Trophoblast cell (in vitro differentiated cells and primary cell): ENCODE results near the gene PEAK3.

Experiments
- DNase-seq, 2 donors: peaks; one replicate each; pipeline ENCODE4 v3.0.0-alpha.2; 2016
- H2AFZ ChIP-seq: 2 replicates; pipeline ENCODE4 v1.6.1; 2013; ENCODE audit warnings: low read length, moderate library complexity, mild to moderate bottlenecking; ENCODE audit not compliant: insufficient read depth, poor library complexity
- H2AK5ac ChIP-seq: 2 replicates; pipeline ENCODE4 v1.6.1; 2013; ENCODE audit warnings: mild to moderate bottlenecking, low read length
- H2BK120ac ChIP-seq: 2 replicates; pipeline ENCODE4 v1.6.1; 2013; ENCODE audit warnings: low read length, mild to moderate bottlenecking, moderate library complexity; ENCODE audit not compliant: insufficient read depth, poor library complexity
- H2BK12ac ChIP-seq: 2 replicates; pipeline ENCODE4 v1.6.1; 2013; ENCODE audit warnings: mild to moderate bottlenecking, low read length, moderate library complexity
- H2BK5ac ChIP-seq: 2 replicates; pipeline ENCODE4 v1.6.1; 2013; ENCODE audit warnings: low read length, low read depth, moderate library complexity, mild to moderate bottlenecking; ENCODE audit not compliant: poor library complexity
- H3K14ac ChIP-seq: 2 replicates; pipeline ENCODE4 v1.6.1; 2013; ENCODE audit warnings: mild to moderate bottlenecking, low read length
- H3K18ac ChIP-seq: 2 replicates; pipeline ENCODE4 v1.6.1; 2013; ENCODE audit warnings: mild to moderate bottlenecking, low read length
- H3K23ac ChIP-seq: 2 replicates; pipeline ENCODE4 v1.6.1; 2013; ENCODE audit warnings: low read length
- H3K27ac ChIP-seq: 2 replicates; pipeline ENCODE4 v1.5.1; 2013; ENCODE audit warnings: low read depth, mild to moderate bottlenecking, inconsistent platforms, low read length, moderate library complexity
- H3K27me3 ChIP-seq: 2 replicates; pipeline ENCODE4 v1.6.1; 2013; ENCODE audit warnings: inconsistent platforms, mild to moderate bottlenecking, low read length, moderate library complexity; ENCODE audit not compliant: insufficient read depth
- H3K36me3 ChIP-seq, 2 experiments: 1 replicate in 1 of 2; 2 replicates in 1 of 2; pipeline ENCODE4 v1.6.1; 2013; ENCODE audit warnings: low read length in 2 of 2, mild to moderate bottlenecking in 2 of 2, moderate library complexity in 1 of 2; ENCODE audit not compliant: insufficient read depth in 2 of 2, control insufficient read depth in 1 of 2
- H3K4ac ChIP-seq: 2 replicates; pipeline ENCODE4 v1.6.1; 2013; ENCODE audit warnings: low read depth, mild to moderate bottlenecking, low read length, moderate library complexity
- H3K4me1 ChIP-seq, 2 experiments: 1 replicate in 1 of 2; 2 replicates in 1 of 2; pipeline ENCODE4 v1.6.1; 2013; ENCODE audit warnings: low read length in 2 of 2, mild to moderate bottlenecking in 2 of 2, moderate library complexity in 1 of 2; ENCODE audit not compliant: insufficient read depth in 2 of 2, control insufficient read depth in 1 of 2
- H3K4me2 ChIP-seq: 2 replicates; pipeline ENCODE4 v1.6.1; 2013; ENCODE audit warnings: inconsistent platforms, mild to moderate bottlenecking, low read length, moderate library complexity
- H3K4me3 ChIP-seq: 2 replicates; pipeline ENCODE4 v1.5.1; 2013; ENCODE audit warnings: mild to moderate bottlenecking, low read depth, low read length, inconsistent platforms
- H3K79me1 ChIP-seq: one replicate; pipeline ENCODE4 v1.6.1; 2013; ENCODE audit warnings: low read length
- H3K79me2 ChIP-seq: 2 replicates; pipeline ENCODE4 v1.6.1; 2013; ENCODE audit warnings: low read length, mild to moderate bottlenecking; ENCODE audit not compliant: control insufficient read depth, insufficient read depth, poor library complexity
- H3K9ac ChIP-seq: 2 replicates; pipeline ENCODE4 v1.6.1; 2013; ENCODE audit warnings: mild to moderate bottlenecking, low read length
- H3K9me3 ChIP-seq: 2 replicates; pipeline ENCODE4 v1.6.1; 2013; ENCODE audit warnings: low read depth, mild to moderate bottlenecking, control low read depth, inconsistent platforms, low read length; ENCODE audit not compliant: insufficient read depth
- H4K12ac ChIP-seq: 2 replicates; pipeline ENCODE4 v1.6.1; 2013; ENCODE audit warnings: low read depth, mild to moderate bottlenecking, low read length, moderate library complexity
- H4K8ac ChIP-seq: 2 replicates; pipeline ENCODE4 v1.6.1; 2013; ENCODE audit warnings: low read depth, mild to moderate bottlenecking, low read length, moderate library complexity
- H4K91ac ChIP-seq: one replicate; pipeline ENCODE4 v1.6.1; 2013; ENCODE audit warnings: low read depth, mild to moderate bottlenecking, low read length, moderate library complexity
- WGBS: extraction: QIAGEN DNeasy Blood & Tissue Kit; methylation state at CpG from one replicate; pipeline ENCODE4 v1.1.7; 2013; ENCODE audit warnings: missing lambda C conversion rate; ENCODE audit not compliant: insufficient read length, insufficient coverage; ENCODE audit errors: extremely low coverage; 5-methylcytosine and 5-hydroxymethylcytosine counted together

The PEAK3 gene

DNA sequence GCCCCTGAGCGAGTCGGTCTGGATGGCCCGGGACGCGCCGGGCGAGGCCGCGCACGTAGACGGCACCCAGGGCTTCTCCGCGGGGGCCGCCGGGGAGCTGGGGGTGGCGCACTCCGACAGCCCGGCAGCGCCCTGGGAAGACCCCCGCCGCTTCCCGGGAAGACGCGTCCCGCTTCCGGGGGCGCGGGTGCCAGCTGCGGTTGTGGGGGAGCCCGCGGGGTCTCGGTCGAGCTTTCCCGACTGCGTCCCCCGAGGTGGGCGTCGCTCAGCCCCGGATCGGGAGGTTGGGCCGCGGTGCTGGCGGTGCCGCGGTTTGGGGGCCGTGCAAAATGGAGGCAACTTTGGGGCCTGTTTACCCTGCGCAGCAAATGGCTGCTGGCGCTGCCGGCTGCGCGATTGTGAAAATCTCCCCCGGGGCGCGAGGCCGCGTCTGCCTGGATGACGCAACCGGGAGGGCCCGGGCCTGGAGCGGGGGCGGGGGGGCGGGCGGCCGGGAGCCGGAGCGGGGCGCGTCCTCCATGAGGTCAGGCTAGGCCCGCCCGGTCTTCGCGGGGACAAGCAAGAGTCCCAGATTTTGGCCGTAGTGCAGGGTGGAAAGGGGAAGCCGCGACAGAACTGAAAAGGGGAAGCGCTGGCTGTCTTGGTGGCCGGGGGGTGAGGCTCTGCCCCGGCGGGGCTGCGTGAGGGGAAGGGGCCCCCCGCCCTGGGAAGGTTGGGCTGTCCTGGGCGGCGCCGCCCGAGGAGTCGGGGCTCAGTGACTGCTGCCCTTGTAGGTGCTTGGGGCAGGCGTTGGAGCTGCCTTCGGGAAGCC, 11.3 kb downstream of the PEAK3 start:
- Histone ChIP-seq H3K4me3 (peak overlapping the region; percentile 99), H3K27me3 (no peaks in the 10 kb centered on the region), H4K8ac (peak overlapping the region; percentile 45), H3K79me1 (peaks cover 20% of the 10 kb centered on the region), H3K18ac (peak overlapping the region; percentile 82), H3K9ac (peak overlapping the region; percentile 88), H4K91ac (peak overlapping the region; percentile 88), H3K36me3 (peaks cover 28 to 32% of the 10 kb centered on the region in 2 experiments), H2AFZ (peak overlapping the region; percentile 40), H3K4me2 (peak overlapping the region; percentile 73), H2AK5ac (peak overlapping the region; percentile 97), H4K12ac (peak overlapping the region; percentile 51), H3K27ac (peak overlapping the region; percentile 91), H2BK5ac (peak overlapping the region; percentile 87), H3K79me2 (peaks cover 27% of the 10 kb centered on the region), H2BK12ac (no peak overlapping the region), H3K4me1 (peaks cover 12 to 14% of the 10 kb centered on the region in 2 experiments), H3K9me3 (no peaks in the 10 kb centered on the region), H3K14ac (peak overlapping the region; percentile 97), H3K4ac (peak overlapping the region; percentile 100), H2BK120ac (peak overlapping the region; percentile 87), H3K23ac (no peak overlapping the region)
- WGBS: no CpG with 5 or more reads among the region's 88 CpGs
- peak; percentile 77 to 88 for DNase-seq

DNA sequence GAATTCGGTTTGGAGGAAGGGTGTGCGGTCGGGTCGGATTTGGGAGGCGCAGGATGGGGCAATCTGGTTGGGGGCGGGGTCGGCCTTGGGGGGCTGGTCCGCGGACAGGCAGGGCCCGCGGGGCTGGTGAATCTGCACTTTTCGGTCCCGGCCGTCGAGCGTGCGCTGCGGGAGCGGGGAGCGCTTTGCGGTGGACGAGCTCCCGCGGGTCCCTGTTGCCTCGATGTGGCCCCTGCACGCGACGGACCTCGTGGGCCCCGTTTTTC, 11.9 kb downstream of the PEAK3 start:
- peak overlapping the region; percentile 99 for H3K4me3 ChIP-seq
- peak overlapping the region; percentile 85 for H3K9ac ChIP-seq
- peaks cover 24 to 27% of the 10 kb centered on the region in 2 experiments for H3K36me3 ChIP-seq
- H2BK12ac ChIP-seq: no peak overlapping the region
- peak overlapping the region; percentile 91 for H3K27ac ChIP-seq
- WGBS: no CpG with 5 or more reads among the region's 30 CpGs
- H3K4me1 ChIP-seq: peaks cover 12 to 14% of the 10 kb centered on the region in 2 experiments
- no peaks in the 10 kb centered on the region for H3K9me3 ChIP-seq
- peak overlapping the region; percentile 45 for H4K8ac ChIP-seq
- H3K4ac ChIP-seq: peak overlapping the region; percentile 100
- H3K27me3 ChIP-seq: no peaks in the 10 kb centered on the region
- DNase-seq: peak in 1 of 2 donors; percentile 29
- H3K23ac ChIP-seq: no peak overlapping the region
- H2BK120ac ChIP-seq: peak overlapping the region; percentile 87
- peak overlapping the region; percentile 87 for H2BK5ac ChIP-seq
- H4K12ac ChIP-seq: peak overlapping the region; percentile 51
- peaks cover 27% of the 10 kb centered on the region for H3K79me2 ChIP-seq
- H2AK5ac ChIP-seq: peak overlapping the region; percentile 97
- peak overlapping the region; percentile 82 for H3K18ac ChIP-seq
- H3K4me2 ChIP-seq: peak overlapping the region; percentile 68
- peak overlapping the region; percentile 97 for H3K14ac ChIP-seq
- peak overlapping the region; percentile 40 for H2AFZ ChIP-seq
- peaks cover 20% of the 10 kb centered on the region for H3K79me1 ChIP-seq
- peak overlapping the region; percentile 88 for H4K91ac ChIP-seq

DNA sequence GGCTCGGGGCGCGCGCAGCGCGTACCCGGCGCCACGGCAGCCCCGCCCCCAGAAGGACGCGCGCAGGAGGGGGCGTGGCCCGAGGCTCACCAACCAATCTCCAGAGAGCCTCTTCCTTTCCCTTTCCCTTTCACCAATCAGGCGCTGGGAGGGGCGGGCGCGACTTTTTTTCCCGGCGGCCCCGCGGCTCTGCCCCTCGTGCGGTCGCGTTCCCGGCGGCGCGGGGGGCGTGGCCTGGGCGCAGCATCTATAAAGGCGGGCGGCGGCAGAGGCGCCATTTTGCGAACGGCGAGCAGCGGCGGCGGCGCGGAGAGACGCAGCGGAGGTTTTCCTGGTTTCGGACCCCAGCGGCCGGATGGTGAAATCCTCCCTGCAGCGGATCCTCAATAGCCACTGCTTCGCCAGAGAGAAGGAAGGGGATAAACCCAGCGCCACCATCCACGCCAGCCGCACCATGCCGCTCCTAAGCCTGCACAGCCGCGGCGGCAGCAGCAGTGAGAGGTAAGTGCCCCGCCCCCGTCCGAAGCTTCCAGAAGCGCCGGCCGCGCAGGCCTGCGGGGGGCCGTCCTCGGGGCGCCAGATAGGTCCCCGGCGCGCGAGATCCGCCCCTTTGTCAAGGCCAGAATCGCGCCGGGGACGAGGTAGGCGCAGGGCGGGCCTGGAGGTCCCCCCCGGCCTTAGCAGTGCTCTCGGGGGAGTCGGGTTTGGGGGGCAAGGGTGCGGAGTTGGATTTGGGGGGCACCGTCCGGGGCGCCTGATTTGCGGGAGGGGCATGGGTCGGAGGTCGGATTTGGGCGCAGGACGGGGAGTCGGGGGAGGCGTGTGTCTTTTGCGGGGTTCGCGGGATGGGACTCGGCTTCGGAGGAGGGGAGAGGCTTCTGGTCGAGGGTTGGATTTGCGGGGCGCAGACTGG, 12.5 kb downstream of the PEAK3 start:
- peaks cover 20% of the 10 kb centered on the region for H3K79me1 ChIP-seq
- peak overlapping the region; percentile 87 for H2BK120ac ChIP-seq
- H2BK12ac ChIP-seq: no peak overlapping the region
- H3K14ac ChIP-seq: peak overlapping the region; percentile 97
- DNase-seq: peak; percentile 94 to 98
- peak overlapping the region; percentile 70 for H2AK5ac ChIP-seq
- peaks cover 12 to 14% of the 10 kb centered on the region in 2 experiments for H3K4me1 ChIP-seq
- no peaks in the 10 kb centered on the region for H3K9me3 ChIP-seq
- peak overlapping the region; percentile 88 for H4K91ac ChIP-seq
- peak overlapping the region; percentile 91 for H3K27ac ChIP-seq
- no peak overlapping the region for H3K23ac ChIP-seq
- H3K4ac ChIP-seq: peak overlapping the region; percentile 100
- peaks cover 24 to 27% of the 10 kb centered on the region in 2 experiments for H3K36me3 ChIP-seq
- peak overlapping the region; percentile 59 for H4K8ac ChIP-seq
- no peaks in the 10 kb centered on the region for H3K27me3 ChIP-seq
- peak overlapping the region; percentile 87 for H2BK5ac ChIP-seq
- H3K18ac ChIP-seq: peak overlapping the region; percentile 82
- H2AFZ ChIP-seq: peak overlapping the region; percentile 37
- H3K9ac ChIP-seq: peak overlapping the region; percentile 85
- peak overlapping the region; percentile 85 for H3K4me2 ChIP-seq
- H3K4me3 ChIP-seq: peak overlapping the region; percentile 99
- H3K79me2 ChIP-seq: peaks cover 27% of the 10 kb centered on the region
- H4K12ac ChIP-seq: no peak overlapping the region
- WGBS: no CpG with 5 or more reads among the region's 103 CpGs

DNA sequence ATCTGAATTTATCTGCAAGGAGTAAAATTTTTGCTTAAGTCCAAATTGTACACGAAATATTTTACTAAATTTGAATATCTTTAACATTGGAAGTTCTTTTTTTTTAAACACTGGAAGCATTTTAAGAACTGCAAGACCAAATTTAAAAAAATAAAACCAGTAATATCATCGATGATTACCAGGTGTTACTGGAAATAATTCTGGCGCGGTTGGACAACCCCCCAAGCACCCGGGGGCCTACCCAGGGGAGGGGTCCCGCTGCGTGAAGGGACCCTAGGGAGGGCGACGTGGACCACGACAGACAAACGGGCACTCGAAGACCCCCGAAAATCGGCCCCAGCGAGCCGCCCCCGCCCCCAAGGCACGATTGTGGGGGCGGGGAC, 13.1 kb downstream of the PEAK3 start:
- no peaks in the 10 kb centered on the region for H3K27me3 ChIP-seq
- peaks cover 27% of the 10 kb centered on the region for H3K79me2 ChIP-seq
- peak overlapping the region; percentile 94 for H2AFZ ChIP-seq
- peak overlapping the region; percentile 53 for H2BK5ac ChIP-seq
- no peak overlapping the region for H2AK5ac ChIP-seq
- no CpG with 5 or more reads among the region's 19 CpGs for WGBS
- peak overlapping the region; percentile 91 for H4K91ac ChIP-seq
- H3K23ac ChIP-seq: no peak overlapping the region
- peak overlapping the region; percentile 88 for H3K4me3 ChIP-seq
- peak overlapping the region; percentile 72 for H3K4ac ChIP-seq
- peaks cover 20% of the 10 kb centered on the region for H3K79me1 ChIP-seq
- peak overlapping the region; percentile 96 for H3K9ac ChIP-seq
- H3K36me3 ChIP-seq: peaks cover 22 to 23% of the 10 kb centered on the region in 2 experiments
- H3K4me1 ChIP-seq: peaks cover 7 to 12% of the 10 kb centered on the region in 2 experiments
- peak overlapping the region; percentile 85 for H3K4me2 ChIP-seq
- H2BK12ac ChIP-seq: no peak overlapping the region
- no peak overlapping the region for H3K27ac ChIP-seq
- H3K18ac ChIP-seq: peak overlapping the region; percentile 90
- peak overlapping the region; percentile 82 for H2BK120ac ChIP-seq
- no peaks in the 10 kb centered on the region for H3K9me3 ChIP-seq
- H4K12ac ChIP-seq: peak overlapping the region; percentile 94
- H3K14ac ChIP-seq: peak overlapping the region; percentile 88
- no peak for DNase-seq
- peak overlapping the region; percentile 95 for H4K8ac ChIP-seq
